HG03457 (cell line): ENCODE measurements around the gene PCDHA8.
"Not testable (repeated sequence)": the region's sequence is repeated elsewhere in the genome, so short reads cannot be mapped to it uniquely, and the experiment has no call there.

ENCODE experiments used
- ATAC-seq: cut with Tn5 transposase; IDR thresholded peaks from one replicate; pipeline ENCODE4 v1.9.1; 2021; ENCODE audit warnings: moderate number of reproducible peaks; ENCODE audit not compliant: unreplicated experiment

PCDHA8 gene

DNA sequence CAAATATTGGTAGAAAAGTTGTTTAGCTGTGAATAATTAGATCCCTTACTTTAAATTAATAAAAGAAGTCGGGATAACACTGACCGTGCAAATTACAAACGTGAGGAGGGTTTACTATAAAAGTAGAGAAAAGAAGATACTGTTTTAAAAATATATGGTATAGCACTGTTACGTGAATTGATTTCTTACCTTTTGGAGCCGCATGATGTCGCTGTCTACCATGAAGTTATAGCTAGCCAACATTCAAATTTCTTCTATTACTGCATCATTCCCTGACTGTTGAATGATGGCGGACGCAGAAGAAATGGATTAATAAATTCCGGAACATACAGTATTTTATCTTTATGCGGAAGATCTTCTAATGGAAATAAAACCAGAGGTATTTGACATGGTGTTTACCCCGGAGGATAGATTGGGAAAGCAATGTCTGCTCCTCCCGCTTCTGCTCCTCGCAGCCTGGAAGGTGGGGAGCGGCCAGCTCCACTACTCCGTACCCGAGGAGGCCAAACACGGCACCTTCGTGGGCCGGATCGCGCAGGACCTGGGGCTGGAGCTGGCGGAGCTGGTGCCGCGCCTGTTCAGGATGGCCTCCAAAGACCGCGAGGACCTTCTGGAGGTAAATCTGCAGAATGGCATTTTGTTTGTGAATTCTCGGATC lies 13.2 kb upstream of the PCDHA8 start, which contains the start of gene PCDHA6:
PCDHA6 (plus strand) TSS at position 257 of the 658 bp plus-strand sequence; CDS start at position 389, 132 bp downstream.
- ATAC-seq: no peak

- ATAC-seq: no peak
Observed at GRCh38 chr5:140828362-140828737, 12.6 kb upstream of the PCDHA8 start.

GRCh38 chr5:140829511-140830501 lies 11.2 kb upstream of the PCDHA8 start:
- not testable (repeated sequence) for ATAC-seq

GRCh38 chr5:140833993-140834392 lies 7.0 kb upstream of the PCDHA8 start, which contains the start of gene PCDHA7:
Gene PCDHA7 (plus strand): TSS chr5:140834269. CDS start chr5:140834384, 115 bp downstream.
- no peak for ATAC-seq

DNA sequence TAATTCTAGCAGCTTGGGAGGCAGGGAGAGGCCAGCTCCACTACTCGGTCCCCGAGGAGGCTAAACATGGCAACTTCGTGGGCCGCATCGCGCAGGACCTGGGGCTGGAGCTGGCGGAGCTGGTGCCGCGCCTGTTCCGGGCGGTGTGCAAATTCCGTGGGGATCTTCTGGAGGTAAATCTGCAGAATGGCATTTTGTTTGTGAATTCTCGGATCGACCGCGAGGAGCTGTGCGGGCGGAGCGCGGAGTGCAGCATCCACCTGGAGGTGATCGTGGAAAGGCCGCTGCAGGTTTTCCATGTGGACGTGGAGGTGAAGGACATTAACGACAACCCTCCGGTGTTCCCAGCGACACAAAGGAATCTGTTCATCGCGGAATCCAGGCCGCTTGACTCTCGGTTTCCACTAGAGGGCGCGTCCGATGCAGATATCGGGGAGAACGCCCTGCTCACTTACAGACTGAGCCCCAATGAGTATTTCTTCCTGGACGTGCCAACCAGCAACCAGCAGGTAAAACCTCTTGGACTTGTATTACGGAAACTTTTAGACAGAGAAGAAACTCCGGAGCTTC lies 6.5 kb upstream of the PCDHA8 start:
- not testable (repeated sequence) for ATAC-seq

GRCh38 chr5:140835622-140836510 lies 5.1 kb upstream of the PCDHA8 start:
- ATAC-seq: no peak

DNA sequence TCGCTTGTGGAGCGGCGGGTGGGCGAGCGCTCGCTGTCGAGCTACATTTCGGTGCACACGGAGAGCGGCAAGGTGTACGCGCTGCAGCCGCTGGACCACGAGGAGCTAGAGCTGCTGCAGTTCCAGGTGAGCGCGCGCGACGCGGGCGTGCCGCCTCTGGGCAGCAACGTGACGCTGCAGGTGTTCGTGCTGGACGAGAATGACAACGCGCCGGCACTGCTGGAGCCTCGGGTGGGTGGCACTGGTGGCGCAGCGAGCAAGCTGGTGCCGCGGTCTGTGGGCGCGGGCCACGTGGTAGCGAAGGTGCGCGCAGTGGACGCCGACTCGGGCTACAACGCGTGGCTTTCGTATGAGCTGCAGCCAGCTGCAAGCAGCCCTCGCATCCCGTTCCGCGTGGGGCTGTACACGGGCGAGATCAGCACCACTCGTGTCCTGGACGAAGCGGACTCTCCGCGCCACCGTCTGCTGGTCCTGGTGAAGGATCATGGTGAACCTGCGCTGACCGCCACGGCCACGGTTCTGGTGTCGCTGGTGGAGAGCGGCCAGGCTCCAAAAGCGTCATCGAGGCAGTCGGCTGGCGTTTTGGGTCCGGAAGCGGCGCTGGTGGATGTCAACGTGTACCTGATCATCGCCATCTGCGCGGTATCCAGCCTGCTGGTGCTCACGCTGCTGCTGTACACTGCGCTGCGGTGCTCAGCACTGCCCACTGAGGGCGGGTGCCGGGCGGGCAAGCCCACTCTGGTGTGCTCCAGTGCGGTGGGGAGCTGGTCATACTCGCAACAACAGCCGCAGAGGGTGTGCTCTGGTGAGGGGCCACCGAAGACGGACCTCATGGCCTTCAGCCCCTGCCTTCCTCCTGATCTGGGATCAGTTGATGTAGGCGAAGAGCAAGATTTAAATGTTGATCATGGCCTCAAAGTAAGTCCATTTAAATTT lies 2.1 kb downstream of the PCDHA8 start:
- no peak for ATAC-seq

- ATAC-seq: not testable (repeated sequence)
Observed at GRCh38 chr5:140848139-140849102, 7.4 kb downstream of the PCDHA8 start, which contains the start of gene PCDHA9. Gene PCDHA9 (plus strand): TSS chr5:140848382. CDS start chr5:140848496, 114 bp downstream.

GRCh38 chr5:140849831-140850634 lies 9.0 kb downstream of the PCDHA8 start:
- not testable (repeated sequence) for ATAC-seq

DNA sequence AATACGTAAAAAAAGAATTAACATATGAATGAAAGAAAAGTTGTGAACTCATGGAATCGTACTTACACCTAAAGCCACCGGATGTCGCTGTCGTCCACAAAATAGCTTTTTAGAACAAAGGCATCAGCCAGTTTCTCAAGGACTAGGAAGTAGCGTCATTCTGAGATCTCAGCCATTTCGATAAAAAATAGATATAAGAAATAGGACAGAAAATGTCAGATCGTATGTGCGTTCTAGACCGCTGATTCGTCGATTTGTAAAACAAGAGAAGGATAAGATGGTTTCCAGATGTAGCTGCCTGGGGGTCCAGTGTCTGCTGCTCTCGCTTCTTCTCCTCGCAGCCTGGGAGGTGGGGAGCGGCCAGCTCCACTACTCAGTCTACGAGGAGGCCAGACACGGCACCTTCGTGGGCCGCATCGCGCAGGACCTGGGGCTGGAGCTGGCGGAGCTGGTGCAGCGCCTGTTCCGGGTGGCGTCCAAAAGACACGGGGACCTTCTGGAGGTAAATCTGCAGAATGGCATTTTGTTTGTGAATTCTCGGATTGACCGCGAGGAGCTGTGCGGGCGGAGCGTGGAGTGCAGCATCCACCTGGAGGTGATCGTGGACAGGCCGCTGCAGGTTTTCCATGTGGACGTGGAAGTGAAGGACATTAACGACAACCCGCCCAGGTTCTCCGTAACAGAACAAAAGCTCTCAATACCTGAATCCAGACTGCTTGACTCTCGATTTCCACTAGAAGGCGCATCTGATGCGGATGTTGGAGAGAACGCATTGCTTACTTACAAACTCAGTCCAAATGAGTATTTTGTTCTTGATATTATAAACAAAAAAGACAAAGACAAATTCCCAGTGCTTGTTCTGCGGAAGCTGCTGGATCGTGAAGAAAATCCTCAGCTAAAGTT lies 15.0 kb downstream of the PCDHA8 start, which contains the start of gene PCDHA10:
PCDHA10 (plus strand) TSS at position 126 of the 903 bp plus-strand sequence; CDS start at position 278, 152 bp downstream.
- ATAC-seq: no peak

- no peak for ATAC-seq
Observed at GRCh38 chr5:140857177-140857986, 16.4 kb downstream of the PCDHA8 start.

DNA sequence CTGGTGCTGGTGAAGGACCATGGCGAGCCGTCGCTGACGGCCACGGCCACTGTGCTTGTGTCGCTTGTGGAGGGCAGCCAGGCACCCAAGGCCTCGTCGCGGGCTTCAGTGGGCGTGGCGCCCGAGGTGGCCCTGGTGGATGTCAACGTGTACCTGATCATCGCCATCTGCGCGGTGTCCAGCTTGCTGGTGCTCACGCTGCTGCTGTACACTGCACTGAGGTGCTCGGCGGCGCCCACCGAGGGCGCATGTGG lies 16.9 kb downstream of the PCDHA8 start:
- no peak for ATAC-seq

DNA sequence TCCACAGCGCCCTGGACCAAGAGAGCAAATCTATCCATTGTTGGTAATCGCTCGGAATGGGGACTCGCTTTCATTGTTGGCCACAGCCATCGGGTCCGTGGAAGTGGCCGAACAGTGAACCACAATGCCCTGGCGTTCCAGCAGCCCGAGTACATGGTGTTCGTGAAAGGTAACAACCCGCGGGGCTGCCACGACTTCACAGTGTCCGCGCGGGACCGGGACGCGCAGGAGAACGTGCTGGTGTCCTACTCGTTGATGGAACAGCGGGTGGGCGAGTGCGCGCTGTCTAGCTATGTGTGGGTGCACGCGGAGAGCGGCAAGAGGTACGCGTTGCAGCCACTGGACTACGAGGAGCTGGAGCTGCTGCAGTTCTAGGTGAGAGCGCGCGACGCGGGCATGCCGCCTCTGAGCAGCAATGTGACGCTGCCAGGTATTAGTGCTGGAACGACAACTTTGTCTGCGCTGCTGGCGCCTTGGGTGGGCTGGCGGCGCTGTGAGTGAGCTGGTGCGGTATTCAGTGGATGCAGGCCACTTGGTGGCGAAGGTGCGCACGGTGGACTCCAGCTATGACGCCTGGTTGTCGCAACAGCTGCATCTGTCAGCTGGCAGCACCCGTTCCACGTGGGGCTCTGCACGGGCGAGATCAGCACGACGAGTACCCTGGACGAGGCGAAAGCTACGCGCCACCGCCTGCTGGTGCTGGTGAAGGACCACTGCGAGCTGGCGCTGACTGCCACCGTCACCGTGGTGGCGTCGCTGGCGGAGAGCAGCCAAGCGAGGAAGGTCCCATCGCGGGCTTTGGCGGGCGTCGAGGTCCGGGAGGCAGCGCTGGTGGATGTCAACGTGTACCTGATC lies 21.7 kb downstream of the PCDHA8 start:
- no peak for ATAC-seq

GRCh38 chr5:140868721-140869554 lies 28.0 kb downstream of the PCDHA8 start, which contains the start of gene PCDHA11:
Gene PCDHA11 (plus strand): TSS chr5:140868957. CDS start chr5:140869104, 147 bp downstream.
- ATAC-seq: no peak
